Measurements from ENCODE around the gene CCDC102B.
A peak's percentile ranks its signal among the peaks of the same experiment; 100 is the strongest.
"Not testable (repeated sequence)": the region's sequence is repeated elsewhere in the genome, so short reads cannot be mapped to it uniquely, and the experiment has no call there.

The CCDC102B gene

DNA sequence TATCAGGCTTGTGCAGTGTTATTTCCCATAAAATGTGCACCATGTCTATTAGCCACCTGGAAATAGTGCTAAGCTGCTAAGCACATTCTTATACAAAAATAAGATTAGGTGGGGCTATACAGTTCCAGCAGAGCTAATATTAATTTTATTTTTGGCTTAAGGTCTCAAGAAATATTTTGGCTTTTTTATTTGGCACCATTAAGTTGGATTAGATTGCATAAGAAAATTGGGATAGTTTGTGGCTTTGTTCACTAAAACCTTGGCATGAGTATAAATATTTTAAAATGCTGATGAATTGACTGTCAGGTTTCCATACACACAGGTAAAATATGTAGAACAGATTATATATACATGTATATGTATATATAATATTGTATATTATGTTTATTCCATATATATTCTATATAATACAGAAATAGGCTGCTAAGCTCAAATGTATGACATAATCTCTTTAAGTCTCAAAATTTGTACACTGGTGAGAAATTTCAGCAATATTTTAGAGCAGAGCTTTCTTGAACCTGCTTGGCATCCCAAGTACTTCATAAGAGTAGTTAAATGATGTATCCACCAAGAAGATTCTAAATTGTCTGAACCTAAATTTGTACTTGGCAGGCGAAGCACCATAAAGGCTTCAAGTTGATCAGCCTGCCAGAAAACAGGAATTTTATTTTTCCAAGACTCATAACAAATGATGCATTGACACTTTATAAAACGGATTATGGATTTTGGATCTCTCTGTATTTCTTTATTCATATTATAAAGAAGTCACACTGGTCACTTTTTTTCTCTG lies 32.6 kb downstream of the CCDC102B start:
- DNase-seq (ENCODE audit: low spot score): no peak

DNA sequence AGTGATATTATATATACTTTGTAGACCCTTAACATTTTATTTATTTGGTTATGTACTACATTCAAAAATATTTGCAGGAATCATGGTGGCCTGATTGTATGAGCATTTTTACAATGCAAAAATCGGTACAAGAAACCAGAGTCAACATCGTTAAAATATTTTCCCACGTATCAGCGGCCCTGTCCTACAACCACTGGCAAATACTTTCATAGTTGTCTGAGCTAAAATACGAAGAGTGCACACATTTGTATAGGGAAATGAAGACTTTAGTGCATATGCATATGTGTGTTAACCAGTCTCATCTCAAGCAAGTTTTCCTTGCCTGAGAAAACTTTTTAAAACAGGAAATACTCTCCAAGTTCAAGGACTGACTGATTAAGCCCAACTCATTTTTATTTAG lies 35.9 kb downstream of the CCDC102B start:
- DNase-seq (ENCODE audit: low spot score): no peak

DNA sequence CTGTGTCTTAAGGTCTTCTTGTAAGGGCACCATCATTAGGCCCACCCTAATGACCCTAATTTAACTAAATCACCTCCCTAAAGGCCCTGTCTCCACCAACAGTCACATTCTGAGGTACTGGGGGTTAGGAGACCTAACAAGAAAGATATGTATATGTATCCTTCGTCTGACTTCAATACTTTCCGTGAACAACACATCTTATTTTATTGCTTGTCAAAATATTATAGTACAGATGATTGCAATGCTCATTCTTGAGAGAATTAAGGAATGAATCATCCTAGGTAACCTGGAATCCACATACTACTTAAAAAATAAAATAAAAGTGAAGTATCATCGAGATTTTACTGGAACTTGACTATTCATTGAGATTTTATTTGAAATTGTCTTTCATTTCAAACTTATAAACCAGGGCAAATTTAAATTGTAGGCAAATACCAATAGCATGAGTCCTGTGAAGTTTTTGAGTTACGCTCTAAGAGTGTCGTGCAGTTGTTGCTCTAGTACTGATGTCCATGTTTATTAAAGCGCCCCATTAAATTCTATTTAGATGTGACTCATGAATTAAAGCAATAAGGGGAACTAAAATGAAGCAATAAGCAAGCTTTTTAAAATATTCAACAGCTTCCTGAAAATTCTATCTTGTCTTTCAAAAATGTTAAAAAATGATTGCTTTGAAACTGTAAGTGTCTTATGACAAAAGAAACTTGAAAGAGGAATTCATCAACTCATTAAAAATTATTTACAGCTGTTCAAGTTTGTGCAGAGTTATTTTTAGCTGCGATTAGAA lies 40.0 kb downstream of the CCDC102B start:
- no peak for DNase-seq (ENCODE audit: low spot score)

DNA sequence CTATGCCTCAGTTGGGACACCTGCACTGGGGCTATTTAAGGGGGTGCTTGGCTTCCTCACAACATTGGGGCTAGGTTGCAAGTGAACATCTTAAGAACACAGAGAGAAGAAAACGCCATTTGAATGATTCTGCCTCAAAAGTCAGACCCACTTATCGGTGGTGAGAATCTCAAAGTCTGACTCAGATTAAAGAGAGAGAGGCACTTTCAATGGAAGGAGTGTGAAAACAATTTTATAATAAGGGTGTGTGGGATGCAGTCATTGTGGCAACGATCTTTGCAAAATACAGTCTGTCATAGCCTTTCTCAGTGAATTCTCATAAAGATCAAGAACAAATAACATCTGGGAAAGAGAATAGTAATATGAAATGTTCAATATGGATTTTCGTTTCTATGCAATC lies 41.8 kb downstream of the CCDC102B start:
- no peak for DNase-seq (ENCODE audit: low spot score)

DNA sequence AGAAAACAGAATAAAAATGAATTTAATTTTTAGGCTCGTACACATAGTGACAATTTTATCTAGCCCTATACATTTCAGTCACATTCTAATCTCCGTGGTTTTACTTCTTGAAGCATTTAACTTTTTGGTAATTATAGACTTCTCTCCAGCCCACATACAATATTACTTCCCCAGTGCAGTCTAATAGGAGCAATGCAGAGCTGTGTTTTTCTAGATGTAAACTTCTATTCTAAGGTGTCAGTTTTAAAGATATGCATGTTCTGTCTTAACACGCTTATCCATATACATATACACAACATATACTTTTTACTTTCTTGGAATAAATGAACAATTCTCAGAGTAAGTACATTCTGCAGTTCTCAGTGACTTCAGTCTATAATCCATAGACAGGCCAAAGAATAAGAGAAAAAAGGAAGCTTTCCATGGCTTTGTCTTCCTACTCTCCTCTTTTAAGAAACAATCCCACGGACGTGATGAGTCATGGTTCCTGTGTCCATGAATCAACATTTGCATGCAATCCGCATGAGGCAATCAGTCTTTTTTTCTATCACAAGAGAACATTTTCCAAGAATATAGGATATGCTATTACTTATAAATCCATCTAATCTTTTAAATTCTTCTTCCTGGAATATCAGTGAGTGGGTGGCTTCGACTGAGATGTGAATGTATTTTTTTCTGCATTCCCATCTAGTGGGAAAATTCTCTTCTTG lies 42.8 kb downstream of the CCDC102B start:
- no peak for DNase-seq (ENCODE audit: low spot score)

DNA sequence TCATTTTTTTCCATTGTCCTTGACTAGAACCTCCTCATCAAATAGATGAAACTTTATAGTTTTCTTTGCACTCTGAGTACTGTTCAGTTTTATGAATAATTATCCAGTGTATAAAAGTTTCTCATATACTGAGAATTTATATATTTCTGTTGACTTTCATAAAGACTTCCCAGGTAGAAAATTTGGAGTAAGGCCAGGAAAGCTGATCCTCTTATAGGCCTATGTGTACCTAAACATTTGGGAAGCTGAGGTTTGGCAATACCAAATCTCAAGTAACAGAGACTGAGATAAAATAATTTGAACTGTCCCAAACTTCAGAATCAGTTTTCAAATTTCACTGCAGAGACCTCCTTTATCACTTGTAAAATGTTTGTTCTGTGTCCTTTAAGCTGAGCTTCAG lies 43.4 kb downstream of the CCDC102B start:
- DNase-seq (ENCODE audit: low spot score): no peak

DNA sequence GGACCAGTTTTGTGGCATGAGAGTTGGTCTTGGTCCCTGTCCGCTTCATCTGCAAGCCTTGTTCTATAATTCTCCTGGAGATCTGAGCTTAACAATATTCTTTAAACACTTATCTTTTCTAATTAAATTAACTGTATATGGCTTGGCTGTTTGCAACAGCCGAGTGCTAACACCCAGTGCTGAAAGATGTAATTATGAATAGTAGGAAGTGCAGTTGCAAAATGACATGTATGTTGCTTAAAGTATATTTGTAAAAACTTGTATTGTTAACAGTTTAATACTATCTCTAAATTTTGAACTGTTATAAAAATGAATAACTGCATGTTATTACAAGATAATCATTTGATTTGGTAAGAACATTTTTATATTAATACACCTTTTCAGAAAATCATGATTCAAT lies 45.1 kb downstream of the CCDC102B start:
- DNase-seq (ENCODE audit: low spot score): no peak

DNA sequence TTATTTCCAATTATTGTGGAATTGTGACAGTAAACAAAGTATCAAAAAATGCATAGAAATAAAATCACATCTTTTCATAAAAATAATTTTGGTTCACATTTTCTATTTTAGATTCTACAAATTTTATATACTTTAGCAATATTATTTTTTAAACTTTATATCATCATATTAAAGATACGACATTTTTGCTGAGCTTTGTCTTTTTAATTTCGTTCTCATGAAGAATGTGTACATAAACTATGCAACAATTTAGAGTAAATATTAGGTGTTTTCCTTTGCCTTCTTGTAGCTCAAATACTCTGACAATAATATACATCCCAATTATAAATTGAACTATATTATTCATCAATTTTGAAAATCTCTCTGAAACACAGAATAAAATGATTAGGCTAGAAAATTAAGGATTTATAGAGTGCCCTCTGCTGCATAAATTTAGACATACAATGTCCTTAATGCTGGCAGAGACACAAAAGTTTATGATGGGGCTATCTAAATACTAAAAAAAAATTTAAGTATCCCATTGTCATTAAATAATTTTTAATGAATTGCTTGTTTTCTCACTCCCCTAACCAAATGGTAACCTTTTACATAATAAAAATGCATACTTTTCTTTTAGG lies 45.7 kb downstream of the CCDC102B start:
- no peak for DNase-seq (ENCODE audit: low spot score)

DNA sequence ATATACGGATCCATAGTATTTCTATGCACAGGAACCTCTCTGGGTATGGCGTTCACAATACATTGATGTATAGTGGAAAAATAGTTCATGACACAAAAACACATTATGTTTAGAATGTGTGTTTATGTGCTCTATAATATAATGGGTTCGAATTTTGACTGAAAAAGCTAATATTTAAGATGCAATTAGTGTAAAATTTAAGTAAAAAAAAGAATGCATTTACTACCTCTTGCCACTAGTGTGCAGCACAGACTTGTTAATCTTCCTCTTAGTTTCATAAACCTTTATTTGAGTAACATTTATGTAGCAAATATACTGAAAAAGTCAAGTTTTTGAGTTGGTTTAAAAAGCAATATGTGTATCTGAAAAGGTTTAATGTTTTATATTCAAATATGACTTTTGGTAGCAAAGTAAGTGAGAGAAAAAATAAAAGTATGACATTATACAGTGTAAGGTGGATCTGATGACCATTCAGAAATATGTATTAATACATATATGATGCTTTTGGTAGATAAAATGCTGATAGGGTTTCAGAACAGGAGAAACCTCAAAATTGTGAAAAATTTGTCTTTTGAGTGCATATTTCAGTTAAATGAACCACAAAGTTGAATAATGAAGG lies 49.4 kb downstream of the CCDC102B start:
- DNase-seq (ENCODE audit: low spot score): no peak

DNA sequence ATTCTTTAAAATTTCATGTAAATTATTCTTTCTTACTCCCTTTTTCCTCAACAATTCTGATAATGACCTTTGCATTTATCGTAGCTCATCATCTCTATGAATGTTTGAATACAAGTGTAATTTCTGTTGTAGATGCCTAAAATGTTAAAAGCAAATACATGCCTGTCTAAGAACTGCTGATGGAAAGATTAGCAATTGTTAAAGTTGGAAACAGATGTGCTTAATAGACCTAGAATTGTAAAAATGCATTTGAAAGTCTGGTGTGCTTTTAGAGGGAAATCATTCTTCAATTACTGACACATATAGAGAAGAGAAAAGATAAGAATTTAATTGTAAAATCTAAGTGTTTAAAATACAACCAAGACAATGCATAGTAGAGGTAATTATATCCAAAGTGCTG lies 50.4 kb downstream of the CCDC102B start:
- no peak for DNase-seq (ENCODE audit: low spot score)

DNA sequence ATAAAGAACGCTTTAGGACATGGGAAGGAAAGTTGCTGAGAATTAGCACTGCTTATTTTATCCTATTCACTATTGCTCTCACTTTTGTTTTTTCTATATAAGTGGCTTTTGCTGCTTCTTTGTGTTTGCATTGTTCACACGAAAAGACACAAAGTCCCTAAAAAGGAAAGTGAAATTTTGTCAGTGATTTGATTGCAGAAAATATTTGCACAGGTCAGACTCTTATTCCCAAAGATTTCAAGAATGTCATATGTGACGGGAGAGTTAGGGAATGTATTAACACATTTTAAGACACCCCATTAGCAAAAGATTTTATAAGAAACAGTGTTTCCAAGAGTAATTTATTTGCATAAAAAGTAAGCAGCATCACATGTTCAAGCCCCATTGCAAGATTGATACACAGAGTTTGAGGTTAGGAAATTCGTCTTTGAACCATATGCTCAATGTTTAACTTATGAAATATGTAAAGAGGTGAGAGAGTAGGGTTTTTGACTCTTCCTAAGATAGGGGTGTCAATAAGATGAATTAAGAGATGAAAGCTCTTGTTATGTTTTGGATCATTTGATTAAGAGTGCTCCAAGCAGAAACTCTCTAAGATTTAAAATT lies 57.0 kb downstream of the CCDC102B start:
- DNase-seq (ENCODE audit: low spot score): no peak

DNA sequence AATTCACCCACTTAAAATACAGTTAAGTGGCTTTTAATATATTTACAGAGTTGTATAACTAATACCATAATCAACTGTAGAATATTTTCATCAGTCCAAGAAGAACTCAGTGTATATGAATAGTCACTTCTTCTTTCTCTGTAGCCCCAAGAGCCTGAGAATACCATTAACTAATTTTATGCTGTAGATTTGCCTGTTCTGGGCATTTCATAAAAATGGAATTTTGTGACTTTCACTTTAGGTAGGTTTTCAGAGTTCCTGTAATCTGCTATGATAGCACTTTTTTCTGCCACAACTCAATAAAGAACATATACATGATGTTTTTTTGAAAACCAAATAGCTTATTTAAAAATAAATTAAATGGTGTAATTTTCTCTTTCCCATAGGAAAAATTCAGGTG lies 57.6 kb downstream of the CCDC102B start:
- no peak for DNase-seq (ENCODE audit: low spot score)

DNA sequence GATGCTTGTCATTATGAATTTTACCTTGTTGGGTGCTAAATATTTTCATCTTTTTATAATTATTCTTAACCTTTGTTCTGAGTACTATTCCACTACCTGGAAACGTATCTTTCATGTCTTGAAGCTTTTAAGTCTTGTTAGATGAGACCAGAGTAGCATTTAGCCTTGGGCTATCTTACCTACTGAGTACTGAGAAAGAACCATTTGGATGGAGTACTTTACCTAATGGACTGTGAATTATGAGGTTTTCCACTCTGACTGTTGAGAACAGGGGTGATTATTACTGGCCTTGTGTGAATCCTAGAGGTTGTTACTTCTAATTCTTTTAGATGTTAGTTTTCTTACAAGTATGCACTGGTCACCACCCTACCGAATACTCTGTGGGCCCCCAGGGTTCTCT lies 63.5 kb downstream of the CCDC102B start:
- DNase-seq (ENCODE audit: low spot score): no peak

DNA sequence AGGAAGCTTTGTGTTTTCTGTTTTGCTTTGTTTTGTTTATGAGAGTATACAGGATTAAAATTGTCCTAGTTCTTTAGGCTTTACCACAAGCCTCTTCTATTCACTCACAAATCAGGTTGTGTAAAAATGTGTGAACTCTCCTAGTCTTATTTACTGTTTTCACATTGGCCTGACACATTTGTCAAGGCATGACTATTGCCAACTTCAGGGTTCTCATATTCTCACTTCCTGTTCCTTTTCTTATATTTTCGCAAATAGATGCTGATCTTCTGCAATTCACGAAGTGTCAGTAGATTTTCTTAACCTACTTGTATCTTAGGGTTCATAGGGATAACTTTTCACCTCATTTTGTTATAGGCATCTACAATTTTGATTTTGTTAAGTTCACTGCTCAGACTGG lies 67.1 kb downstream of the CCDC102B start:
- no peak for DNase-seq (ENCODE audit: low spot score)

DNA sequence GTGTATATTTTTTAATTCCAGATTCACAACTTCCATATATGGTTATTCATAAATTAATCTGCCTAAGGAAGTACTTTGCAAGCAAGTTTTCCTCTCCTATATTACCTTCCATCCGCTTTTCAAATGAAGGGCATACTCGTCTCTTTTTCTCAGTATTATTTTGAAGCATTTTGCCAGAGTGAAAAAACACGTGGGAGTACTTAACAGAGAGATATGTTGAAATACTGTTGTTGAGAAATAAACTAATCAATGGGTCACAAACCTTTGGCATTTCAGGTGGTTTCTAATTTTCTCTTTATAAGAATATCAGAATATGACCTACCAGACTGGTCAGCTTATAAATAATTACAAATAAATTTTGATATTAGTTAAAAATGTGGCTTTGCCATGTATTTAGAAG lies 67.6 kb downstream of the CCDC102B start:
- DNase-seq (ENCODE audit: low spot score): no peak

DNA sequence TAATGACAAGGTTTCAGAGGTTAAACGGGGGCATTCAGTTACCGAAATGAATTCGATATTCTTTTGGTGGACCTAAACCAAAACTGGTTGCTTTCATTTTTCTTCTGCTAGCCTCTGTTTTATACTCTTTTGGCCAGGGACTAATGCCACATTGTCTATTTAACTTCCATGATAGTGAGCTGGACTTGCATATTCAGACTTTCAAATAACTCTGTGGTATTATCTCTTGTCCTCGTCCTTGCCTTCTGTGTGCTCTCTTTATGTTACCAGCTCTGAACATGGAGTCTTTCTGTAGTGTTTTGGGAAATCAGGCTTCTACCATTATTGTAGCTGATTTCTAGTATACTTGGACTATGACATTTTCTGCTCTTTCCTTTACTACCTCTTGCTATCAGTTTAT lies 75.1 kb downstream of the CCDC102B start:
- no peak for DNase-seq (ENCODE audit: low spot score)

DNA sequence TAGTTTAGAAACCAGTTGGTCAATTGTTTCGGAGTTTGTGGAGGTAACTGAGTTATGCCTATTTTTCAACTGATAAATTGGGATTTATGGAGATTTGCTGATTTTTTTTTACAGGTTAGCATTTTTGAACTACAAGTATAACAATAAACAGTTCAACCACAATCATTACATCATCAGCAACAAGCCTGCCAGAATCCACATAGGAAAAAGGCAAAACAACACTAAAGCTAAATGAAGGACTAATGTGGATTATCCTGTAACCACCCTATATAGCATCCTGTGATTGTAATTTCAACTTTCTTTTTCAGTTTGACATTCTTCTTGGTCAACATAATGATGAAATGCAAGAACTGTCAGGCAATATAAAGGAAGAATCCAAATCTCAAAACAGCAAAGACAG lies 76.5 kb downstream of the CCDC102B start:
- no peak for DNase-seq (ENCODE audit: low spot score)

DNA sequence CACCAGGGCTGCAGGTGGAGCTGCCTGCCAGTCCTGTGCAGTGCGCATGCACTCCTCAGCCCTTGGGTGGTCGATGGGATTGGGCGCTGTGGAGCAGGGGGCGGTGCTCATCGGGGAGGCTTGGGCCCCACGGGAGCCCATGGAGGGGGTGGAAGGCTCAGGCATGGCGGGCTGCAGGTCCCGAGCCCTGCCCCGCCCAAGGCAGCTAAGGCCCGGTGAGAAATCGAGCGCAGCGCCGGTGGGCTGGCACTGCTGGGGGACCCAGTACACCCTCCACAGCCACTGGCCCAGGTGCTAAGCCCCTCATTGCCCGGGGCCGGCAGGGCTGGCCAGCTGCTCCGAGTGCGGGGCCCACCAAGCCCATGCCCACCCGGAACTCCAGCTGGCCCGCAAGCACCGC lies 82.1 kb downstream of the CCDC102B start:
- not testable (repeated sequence) for DNase-seq (ENCODE audit: low spot score)

DNA sequence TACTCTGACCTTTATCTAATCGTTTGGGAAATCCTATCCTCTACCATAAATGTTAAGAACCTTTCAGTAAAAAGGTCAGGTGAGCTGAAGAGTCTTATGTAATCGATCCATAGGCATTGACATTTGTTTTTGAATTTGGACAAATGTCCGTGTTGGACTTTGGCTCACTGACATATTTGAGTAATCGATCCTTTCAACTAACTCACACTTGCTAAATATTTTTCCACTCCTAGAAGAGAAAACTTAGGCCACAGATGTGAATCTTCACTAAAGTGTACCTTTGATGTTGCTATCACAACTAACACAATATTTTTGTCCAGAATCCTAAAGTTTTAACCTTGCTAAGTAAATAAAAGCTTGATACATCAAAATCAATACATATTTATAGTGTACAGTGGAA lies 89.5 kb downstream of the CCDC102B start:
- DNase-seq (ENCODE audit: low spot score): peak; percentile 7

DNA sequence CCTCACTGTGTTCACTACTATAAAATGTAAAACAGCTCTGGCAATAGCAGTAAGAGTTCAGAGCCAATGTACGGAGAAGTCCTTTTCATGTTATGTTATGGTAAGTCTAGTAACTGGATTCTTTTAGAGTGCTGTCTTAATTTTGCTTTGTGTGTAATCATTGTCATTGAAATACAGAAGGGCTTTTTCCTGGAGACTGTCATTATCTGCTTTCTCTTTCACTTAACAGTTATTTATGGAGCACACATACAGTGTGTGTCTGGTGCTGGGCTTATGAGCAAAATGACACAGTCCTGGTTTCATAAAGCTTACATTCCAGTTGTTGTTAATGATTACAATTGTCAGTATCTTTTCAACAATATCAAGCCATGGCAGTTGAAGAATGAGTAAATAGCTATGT lies 95.5 kb downstream of the CCDC102B start:
- no peak for DNase-seq (ENCODE audit: low spot score)

DNA sequence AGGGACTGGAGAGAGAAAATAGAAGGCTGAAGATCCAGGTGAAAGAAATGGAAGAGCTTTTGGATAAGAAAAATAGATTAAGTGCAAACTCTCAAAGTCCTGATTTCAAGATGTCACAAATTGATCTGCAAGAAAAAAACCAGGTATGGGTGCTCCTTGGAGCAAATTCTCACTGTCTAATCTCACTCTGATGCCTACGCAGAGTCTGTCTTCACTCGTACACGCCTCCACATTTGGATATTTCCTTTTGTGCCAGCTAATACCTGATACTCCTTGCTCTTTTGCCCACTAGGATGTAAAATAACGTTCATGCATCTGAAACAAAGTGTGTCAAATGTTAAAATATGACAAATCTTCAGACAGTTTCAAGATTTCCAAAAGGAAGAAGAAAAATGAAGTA lies 99.4 kb downstream of the CCDC102B start:
- no peak for DNase-seq (ENCODE audit: low spot score)

DNA sequence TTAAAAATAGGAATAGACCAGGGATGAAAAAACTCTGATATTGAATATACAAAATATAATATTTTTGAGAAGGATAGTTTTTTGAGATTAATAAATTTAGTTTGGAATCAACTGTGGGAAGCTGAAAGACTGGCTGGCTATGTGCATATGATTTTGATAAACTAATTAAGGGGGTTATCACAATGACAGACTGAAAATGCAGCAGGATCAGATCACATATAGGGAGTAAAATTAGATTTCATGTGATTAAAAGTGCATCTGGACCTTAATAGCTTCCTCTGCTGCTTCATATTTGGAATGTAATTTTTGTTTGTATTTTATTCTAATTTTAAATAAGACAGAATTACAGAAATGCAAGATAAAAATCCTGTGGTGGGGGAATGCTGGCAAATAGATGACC lies 111.7 kb downstream of the CCDC102B start:
- DNase-seq (ENCODE audit: low spot score): no peak
